Vein endothelial cell (primary cell): ENCODE data around the gene DNAJB2. TPM values are rescaled to one million over a fixed set of nuclear protein-coding genes. Genes with fewer than 3 reads are reported as not detected.

Experiments used
- small RNA-seq: library from RNA; depleted of rRNA; stranded (forward); fragments of <200 nt; gene quantifications from one replicate; pipeline ENCODE3, GENCODE V24; 2012
- total RNA-seq: library from RNA; depleted of rRNA; stranded (reverse); fragments of >200 nt; gene quantifications from 2 replicates; pipeline ENCODE4 v1.2.3, GENCODE V29; 2012

DNAJB2 gene
- 19.6 and 24.5 TPM in 2 replicates for total RNA-seq

GRCh38 chr2:219279151-219279915, at the start of gene DNAJB2:
TSS of gene DNAJB2 (plus strand) at chr2:219279366. CDS start at chr2:219279834, 468 bp downstream.

GRCh38 chr2:219245148-219245898, 33.8 kb upstream of the DNAJB2 start, which contains the start of the genes GLB1L and STK16:
TSS of gene GLB1L (minus strand) at chr2:219245444. CDS start at chr2:219243573, 1,871 bp downstream.
TSS of gene STK16 (plus strand) at chr2:219245479. CDS start at chr2:219246000, 521 bp downstream.

GRCh38 chr2:219252900-219253752, 26.0 kb upstream of the DNAJB2 start, which contains the start of gene TUBA4B:
TSS of gene TUBA4B (plus strand) at chr2:219253243. CDS start at chr2:219253408, 165 bp downstream.

GRCh38 chr2:219253753-219254589, 25.2 kb upstream of the DNAJB2 start, which contains the start of gene TUBA4A:
TSS of gene TUBA4A (minus strand) at chr2:219253918. CDS start at chr2:219253858, 60 bp downstream.

GRCh38 chr2:219309278-219309677, 30.1 kb downstream of the DNAJB2 start, which contains the start of gene PTPRN:
TSS of gene PTPRN (minus strand) at chr2:219309401. CDS start at chr2:219309332, 69 bp downstream.

GRCh38 chr2:219332542-219332941, 53.4 kb downstream of the DNAJB2 start, which contains the start of gene RESP18:
TSS of gene RESP18 (minus strand) at chr2:219332744.

Small RNA genes lying within 50 kb of the gene (small RNA-seq; reads per million reads assigned to genes)
- gene MIR153-1: not detected

Other genes with a start within 250 kb of the DNAJB2 start
- gene CFAP65, start 237.8 kb upstream of the DNAJB2 start, total RNA-seq: not detected in 2 replicates
- 0.33 TPM in 1 of 2 replicates, not detected in the other for gene IHH, start 218.4 kb upstream of the DNAJB2 start, total RNA-seq
- 19.3 and 23.3 TPM in 2 replicates for gene NHEJ1, start 118.6 kb upstream of the DNAJB2 start, total RNA-seq
- gene SLC23A3, start 109.3 kb upstream of the DNAJB2 start, total RNA-seq: 2.3 and 2.6 TPM in 2 replicates
- 25.2 TPM in 2 replicates for gene CNPPD1, start 102.4 kb upstream of the DNAJB2 start, total RNA-seq
- 55.8 and 64.0 TPM in 2 replicates for gene RETREG2, start 101.1 kb upstream of the DNAJB2 start, total RNA-seq
- gene ZFAND2B, start 72.6 kb upstream of the DNAJB2 start, total RNA-seq: 20.3 and 22.2 TPM in 2 replicates
- gene ABCB6, start 60.4 kb upstream of the DNAJB2 start, total RNA-seq: 15.7 and 18.9 TPM in 2 replicates
- gene ATG9A, start 49.7 kb upstream of the DNAJB2 start, total RNA-seq: 66.6 and 70.7 TPM in 2 replicates
- gene ANKZF1, start 49.6 kb upstream of the DNAJB2 start, total RNA-seq: 18.5 and 22.5 TPM in 2 replicates
- gene GLB1L, start 33.9 kb upstream of the DNAJB2 start, total RNA-seq: 5.7 and 6.9 TPM in 2 replicates
- 21.9 and 31.5 TPM in 2 replicates for gene STK16, start 33.9 kb upstream of the DNAJB2 start, total RNA-seq
- gene TUBA4B, start 26.1 kb upstream of the DNAJB2 start, total RNA-seq: not detected in 2 replicates
- 24.8 and 25.0 TPM in 2 replicates for gene TUBA4A, start 25.4 kb upstream of the DNAJB2 start, total RNA-seq
- not detected in 2 replicates for gene PTPRN, start 30.0 kb downstream of the DNAJB2 start, total RNA-seq
- gene RESP18, start 53.4 kb downstream of the DNAJB2 start, total RNA-seq: not detected in 2 replicates
- gene DNPEP, start 108.5 kb downstream of the DNAJB2 start, total RNA-seq: 57.2 and 60.8 TPM in 2 replicates
- under 0.01 TPM in 1 of 2 replicates, not detected in the other for gene DES, start 139.0 kb downstream of the DNAJB2 start, total RNA-seq
- under 0.01 and 1.4 TPM in 2 replicates for gene SPEG, start 155.5 kb downstream of the DNAJB2 start, total RNA-seq
- gene GMPPA, start 219.5 kb downstream of the DNAJB2 start, total RNA-seq: 33.9 and 40.2 TPM in 2 replicates
- gene ASIC4, start 235.1 kb downstream of the DNAJB2 start, total RNA-seq: not detected in 2 replicates